Measurements from ENCODE around the gene SMIM41.

The SMIM41 gene

DNA sequence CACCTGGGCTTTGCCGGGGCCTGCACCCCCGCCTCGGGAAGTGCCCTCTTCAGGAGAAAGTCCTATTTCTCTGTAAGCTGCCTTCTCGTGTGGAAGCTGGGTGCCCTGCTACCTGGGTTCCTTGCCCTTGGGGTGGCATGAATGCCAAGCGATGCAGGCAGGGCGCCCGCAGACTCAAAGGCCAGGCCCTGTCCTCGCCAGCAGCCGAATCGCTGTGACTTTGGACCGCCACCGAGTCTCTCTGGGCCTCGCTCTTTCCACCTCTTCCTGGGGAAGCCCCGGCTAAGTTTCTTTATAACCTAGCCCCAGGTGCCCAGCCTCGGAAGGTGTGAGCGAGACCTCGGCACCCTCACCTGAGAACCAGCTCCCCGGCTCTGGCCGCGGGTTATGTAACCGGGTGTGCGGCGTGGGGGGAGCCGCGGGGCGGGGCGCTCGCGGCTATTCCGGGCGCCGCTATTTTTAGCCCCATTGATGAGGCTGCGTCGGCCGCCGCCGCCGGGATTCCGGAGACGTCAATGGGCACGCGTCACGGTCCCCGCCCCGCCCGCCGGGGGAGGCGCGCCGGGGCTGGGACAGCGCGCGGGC lies 42.8 kb upstream of the SMIM41 start:
- TF ChIP-seq, protein P1, sequence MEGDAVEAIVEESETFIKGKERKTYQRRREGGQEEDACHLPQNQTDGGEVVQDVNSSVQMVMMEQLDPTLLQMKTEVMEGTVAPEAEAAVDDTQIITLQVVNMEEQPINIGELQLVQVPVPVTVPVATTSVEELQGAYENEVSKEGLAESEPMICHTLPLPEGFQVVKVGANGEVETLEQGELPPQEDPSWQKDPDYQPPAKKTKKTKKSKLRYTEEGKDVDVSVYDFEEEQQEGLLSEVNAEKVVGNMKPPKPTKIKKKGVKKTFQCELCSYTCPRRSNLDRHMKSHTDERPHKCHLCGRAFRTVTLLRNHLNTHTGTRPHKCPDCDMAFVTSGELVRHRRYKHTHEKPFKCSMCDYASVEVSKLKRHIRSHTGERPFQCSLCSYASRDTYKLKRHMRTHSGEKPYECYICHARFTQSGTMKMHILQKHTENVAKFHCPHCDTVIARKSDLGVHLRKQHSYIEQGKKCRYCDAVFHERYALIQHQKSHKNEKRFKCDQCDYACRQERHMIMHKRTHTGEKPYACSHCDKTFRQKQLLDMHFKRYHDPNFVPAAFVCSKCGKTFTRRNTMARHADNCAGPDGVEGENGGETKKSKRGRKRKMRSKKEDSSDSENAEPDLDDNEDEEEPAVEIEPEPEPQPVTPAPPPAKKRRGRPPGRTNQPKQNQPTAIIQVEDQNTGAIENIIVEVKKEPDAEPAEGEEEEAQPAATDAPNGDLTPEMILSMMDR (IDR thresholded peaks at IDR 0.05; ENCODE audit: extremely low read depth, missing control alignments): no peak
- peak; percentile 88 for DNase-seq (ENCODE audit: low spot score)

DNA sequence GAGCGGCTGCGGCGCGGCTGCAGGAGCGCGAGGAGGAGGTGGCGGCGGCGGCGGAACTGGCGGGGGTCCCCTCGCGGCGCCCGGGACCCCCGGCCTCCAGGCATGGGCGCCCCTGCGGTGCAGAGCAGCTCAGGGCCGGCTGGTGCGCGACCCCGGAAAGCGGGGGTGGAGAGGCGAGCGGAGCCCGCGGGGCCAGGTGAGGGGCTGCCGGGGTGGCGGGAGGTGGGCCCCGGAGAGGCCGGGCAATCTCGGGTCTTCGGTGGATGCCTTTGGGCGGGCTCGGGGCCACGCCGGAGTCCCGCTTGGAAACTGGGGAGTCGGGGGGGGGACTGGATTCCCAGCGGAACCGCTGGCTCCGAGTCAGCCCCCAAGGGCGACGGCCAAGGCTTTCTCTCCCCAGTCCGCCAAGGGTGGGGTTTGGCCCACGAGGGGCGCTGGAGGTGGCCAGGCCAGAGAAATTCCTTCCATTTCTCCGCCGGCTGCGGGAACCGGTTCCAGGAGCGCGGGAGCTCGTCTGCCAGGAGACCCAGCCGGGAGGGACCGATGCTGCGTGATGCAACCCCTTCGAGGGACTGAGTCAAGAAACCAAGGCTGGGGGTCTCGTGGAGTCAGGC lies 42.1 kb upstream of the SMIM41 start:
- no peak for DNase-seq (ENCODE audit: low spot score)
- TF ChIP-seq, protein P1 (IDR thresholded peaks at IDR 0.05; ENCODE audit: extremely low read depth, missing control alignments): no peak

DNA sequence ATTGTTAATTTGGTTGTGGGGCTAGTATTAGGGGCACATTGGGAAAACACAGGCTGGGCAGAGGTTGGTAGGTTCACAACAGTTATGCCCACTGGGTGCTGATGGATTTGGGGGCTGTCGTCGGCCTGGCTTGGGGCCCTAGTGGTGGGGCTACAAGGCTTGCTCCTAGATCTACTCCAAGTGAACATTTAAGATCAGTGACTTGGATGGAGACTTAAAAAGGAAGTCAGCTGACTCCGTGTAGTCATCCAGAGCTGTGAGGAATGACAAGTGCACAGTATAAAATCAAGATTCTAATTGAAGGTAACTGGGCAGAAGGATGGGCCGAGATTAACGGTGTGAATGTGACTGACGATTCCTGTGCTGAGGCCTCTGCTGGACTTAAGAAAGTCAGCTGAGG lies 41.1 kb upstream of the SMIM41 start:
- TF ChIP-seq, protein P1 (IDR thresholded peaks at IDR 0.05; ENCODE audit: extremely low read depth, missing control alignments): no peak
- DNase-seq (ENCODE audit: low spot score): no peak

DNA sequence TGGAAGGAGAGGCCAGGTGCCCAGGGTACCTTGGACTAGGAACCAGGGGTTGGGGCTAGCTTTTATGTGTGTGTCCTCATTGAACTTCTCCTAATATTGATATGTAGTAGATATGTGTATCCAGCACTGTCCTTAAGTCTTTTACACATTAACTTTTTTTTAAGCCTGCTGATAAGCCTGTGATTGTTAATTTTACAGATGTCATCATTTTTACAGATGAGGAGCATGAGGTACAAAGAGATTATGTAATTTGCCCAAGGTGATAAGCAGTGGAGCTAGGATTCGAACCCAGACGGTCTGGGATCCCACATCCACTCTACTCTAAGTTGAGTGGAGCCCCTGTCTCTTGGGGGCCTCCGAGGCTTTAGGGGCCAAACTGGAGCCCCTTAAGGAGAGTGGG lies 38.5 kb upstream of the SMIM41 start:
- DNase-seq (ENCODE audit: low spot score): no peak
- TF ChIP-seq, protein P1 (IDR thresholded peaks at IDR 0.05; ENCODE audit: extremely low read depth, missing control alignments): no peak

DNA sequence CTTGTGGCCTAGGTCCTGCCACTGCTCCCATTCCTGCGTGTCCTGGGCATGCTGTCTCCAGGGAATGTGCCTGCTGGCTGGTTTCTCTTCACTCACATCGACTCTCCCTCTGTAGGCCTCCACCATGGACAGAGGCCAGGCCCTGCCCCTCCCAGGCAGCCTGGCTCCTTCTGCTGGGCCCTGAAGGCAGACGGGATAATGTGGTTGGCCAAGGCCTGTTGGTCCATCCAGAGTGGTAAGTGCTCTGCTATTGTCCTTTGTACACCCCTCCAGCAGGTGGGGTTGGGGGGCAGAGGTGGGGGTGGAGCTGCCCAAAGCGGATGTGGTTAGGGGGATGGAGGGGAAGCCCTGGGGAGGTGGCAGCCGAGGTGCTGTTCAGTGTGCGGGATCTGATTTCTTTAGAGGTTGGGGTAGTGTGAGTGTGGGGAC lies 37.8 kb upstream of the SMIM41 start:
- TF ChIP-seq, protein P1 (IDR thresholded peaks at IDR 0.05; ENCODE audit: extremely low read depth, missing control alignments): no peak
- peak; percentile 78 for DNase-seq (ENCODE audit: low spot score)

DNA sequence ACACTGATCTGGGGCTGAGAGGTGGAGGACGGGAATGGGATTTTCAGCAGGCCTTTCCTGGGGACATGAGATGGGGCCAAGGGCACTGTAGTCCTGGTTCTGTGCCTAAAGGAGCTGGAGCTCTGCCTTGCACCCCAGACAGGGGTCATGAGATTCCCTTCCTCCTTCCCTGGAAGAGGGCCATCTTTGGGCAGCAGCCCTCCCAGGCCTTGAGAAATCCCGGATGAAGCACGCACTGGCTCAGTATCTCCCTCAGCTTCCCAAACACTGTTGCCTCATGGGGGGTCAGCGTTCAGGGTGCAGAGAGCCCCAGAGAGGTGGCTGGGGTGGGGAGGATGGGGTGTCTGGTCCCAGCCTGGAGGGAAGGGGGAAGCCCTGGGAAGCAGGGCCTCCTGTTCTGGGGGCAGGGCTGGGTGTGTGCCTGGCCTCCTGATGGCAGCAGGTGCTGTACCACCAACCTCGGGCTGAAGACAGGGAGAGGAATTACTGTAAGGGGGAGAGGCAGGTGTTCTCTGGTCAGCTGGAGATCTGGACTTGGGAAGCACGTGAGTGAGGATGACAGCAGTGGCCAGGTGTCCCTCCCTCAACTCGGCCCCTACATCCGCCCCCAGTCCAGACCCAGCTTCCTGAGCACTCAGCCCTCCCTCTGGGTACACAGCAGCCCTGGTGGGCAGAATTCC lies 36.7 kb upstream of the SMIM41 start:
- TF ChIP-seq, protein P1 (IDR thresholded peaks at IDR 0.05; ENCODE audit: extremely low read depth, missing control alignments): no peak

More for the DNA sequence above, 36.7 kb upstream of the SMIM41 start:
- no peak for DNase-seq (ENCODE audit: low spot score)

All from GM20000 (cell line).